Middle frontal gyrus (tissue), 1 donor: ENCODE measurements around the gene SUPT16H.
"Not testable (repeated sequence)": the region's sequence is repeated elsewhere in the genome, so short reads cannot be mapped to it uniquely, and the experiment has no call there.

ENCODE experiments used
- DNase-seq: peaks from one replicate; pipeline ENCODE4 v3.0.0-alpha.2; 2015; ENCODE audit warnings: low spot score; ENCODE audit errors: extremely low spot score

The SUPT16H gene

DNA sequence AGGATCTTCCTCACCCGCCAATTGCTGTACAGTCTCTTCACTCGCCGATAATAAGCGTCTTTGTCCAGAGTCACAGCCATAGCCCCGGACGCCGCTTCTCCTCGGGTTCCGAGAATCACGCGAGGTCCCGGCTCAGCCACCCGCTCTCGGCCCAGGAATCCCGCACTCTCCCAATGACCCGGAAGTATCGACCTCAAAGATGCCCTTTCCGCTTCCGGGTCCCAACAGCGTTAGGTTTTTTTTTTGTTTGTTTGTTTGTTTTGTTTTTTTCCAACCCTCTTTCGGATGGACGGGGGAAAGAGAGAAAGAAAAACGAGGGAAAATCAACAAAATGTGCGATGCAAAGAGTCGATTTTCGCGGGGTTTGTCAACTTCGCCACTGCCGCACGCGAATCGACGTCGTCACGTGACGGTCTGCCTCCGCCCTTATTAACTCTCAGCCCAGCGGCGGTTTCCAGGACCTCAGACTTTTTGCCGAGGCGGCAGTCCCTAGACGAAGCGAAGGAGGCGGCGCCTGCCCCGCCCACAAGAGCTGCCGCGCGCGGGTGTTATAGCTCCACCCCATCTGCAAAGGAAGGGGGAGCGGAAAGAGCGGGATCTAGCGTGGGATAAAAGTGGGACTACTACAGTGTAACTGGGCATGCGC lies at the start of gene SUPT16H:
Gene SUPT16H, minus strand, starts transcription at position 172 of the 646 bp plus-strand sequence. Its CDS starts 92 bp downstream, at position 80.
- peak; percentile 79 for DNase-seq

- DNase-seq, result no peak
Observed at GRCh38 chr14:21431126-21431525, 47.3 kb upstream of the SUPT16H start.

DNA sequence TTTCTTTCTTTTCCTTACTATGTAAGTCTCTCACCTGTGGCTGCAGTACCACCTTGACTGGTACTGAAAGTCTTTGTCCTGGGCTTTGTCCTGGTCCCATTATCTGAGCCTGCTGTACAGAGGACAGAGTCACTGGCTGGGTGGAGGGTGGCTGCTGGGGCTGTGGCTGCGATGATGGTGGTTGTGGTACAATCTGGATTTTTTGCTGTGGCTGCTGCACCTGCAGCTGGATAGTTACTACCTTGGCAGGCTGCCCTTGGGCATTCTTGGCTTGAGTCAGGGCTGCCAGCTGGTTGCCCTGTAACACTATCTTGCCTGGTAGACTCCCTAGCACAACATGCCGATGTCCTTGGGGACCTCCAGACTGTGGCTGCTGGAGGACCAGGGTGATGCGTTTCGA lies 45.1 kb upstream of the SUPT16H start:
- DNase-seq, result no peak

- no peak for DNase-seq
Observed at GRCh38 chr14:21426692-21427091, 42.9 kb upstream of the SUPT16H start.

DNA sequence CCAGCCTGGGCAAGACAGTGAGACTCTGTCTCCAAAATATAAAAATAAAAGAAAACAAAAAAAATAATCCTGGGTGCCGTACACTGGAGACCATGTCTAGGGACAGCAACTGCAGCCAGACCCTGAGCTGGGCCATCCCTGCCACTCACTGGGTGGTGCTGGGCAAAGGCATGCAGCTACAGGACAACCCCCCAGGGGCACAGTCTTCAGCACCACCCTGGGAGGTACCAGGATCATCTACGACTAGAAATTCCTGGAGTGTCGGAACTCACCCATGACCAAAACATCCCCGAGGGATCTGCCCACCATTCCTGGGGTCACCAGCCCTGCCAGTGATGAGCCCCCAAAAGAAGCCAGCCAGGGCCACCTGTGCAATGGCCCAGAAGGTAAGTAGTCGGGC lies 35.7 kb upstream of the SUPT16H start:
- no peak for DNase-seq

DNA sequence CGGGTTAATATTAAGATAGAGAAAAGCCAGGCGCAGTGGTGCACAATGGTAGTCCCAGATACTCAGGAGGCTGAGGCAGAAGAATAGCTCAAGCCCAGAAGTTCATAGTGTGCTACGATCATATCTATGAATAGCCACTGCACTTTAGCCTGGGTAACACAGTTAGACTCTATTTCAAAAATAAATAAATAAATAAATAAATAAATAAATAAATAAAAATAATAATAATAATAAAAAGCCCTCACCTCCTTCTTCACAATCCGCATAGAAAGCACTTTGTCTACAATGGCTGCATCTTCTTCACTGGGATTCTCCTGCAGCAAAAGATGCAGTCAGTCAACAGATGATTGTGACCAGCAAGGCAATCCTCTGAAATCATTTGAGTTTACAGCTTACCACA lies 31.5 kb upstream of the SUPT16H start:
- no peak for DNase-seq

DNA sequence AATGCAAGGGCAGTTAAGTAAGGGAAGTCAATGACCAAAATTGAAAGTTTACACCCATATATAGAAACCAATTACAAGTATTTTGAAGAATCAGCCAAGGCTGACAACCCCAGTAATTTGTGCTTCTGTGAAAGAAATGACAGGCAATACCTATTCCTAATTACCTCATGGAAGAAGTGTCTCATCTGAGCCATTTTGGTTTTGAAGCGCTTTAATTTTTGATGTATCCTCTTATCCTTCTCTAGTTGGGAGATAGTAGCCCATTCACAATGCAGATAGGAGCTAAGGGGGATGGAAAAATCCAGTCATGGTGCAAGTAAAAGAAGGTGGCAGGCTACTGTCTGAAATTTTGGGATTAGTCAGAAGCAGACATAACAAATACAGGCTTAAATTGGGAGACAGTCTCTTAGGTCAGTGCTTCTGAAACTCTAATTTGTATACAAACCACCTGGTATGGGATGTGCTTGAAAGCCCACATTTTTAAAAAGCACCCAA lies 30.4 kb upstream of the SUPT16H start:
- no peak for DNase-seq

GRCh38 chr14:21408147-21408546 lies 24.3 kb upstream of the SUPT16H start:
- DNase-seq, result no peak

DNA sequence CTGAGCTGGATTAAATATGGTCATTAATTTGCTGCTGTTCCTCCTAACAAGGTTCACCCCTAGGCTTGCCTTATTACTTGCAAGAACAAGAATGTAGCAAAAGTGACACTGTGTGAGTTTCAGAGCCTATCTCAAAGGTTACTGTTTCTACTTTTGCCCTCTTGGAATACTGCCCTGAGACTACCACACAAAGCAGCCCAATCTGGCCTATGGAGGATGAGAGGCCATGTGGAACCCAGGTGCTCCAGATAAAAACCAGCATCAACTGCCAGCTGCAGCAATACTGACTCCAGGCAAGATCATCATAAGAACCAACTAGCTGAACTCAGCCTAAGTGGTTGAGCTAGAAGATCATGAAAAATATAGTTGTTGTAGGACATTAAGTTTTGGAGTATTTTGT lies 22.4 kb upstream of the SUPT16H start:
- DNase-seq, result no peak

GRCh38 chr14:21405097-21405496 lies 21.3 kb upstream of the SUPT16H start:
- no peak for DNase-seq

DNA sequence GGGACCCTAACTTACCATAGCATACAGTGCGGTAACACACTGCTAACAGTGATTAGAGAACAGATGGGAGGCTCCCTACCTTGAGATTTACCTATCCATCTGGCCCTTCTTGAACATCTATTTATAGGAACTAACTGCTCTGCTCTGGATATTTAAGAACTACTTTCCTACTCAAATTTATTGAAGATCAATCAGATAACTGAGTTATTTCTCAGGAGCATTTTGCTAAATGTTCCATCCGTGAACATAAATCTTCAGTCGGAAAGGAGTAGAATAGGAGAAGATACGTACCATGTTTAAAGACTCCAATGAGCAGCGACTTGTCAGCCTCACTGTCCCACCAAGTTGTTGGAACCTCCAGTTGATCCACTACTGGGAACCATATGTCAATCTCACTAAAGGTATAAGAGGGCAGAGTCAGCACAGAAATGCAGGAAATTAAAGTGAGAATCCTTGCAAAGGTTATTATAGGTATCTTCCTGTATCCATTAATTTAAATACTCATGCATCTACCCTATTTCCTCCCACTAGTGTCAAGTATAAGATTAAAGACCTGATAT lies 15.6 kb upstream of the SUPT16H start:
- no peak for DNase-seq

DNA sequence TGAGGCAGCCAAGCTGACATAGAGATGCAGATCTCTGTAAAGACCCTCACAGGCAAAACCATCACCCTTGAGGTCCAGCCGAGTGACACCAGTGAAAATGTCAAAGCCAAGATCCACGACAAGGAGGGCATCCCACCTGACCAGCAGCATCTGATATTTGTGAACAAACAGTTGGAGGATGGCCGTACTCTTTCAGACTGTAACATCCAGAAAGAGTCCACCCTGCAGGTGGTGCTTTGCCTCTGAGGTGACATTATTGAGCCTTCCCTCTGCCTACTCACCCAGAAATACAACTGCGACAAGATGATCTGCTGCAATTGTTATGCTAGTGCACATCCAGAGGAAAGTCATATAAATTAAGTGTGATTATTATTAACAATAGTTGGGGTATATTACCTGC lies 15.1 kb upstream of the SUPT16H start:
- no peak for DNase-seq

- DNase-seq, result no peak
Observed at GRCh38 chr14:21395450-21395849, 11.6 kb upstream of the SUPT16H start.

GRCh38 chr14:21385188-21385904 lies 1.5 kb upstream of the SUPT16H start:
- DNase-seq, result no peak

- DNase-seq, result no peak
Observed at GRCh38 chr14:21384494-21384851, 654 bp upstream of the SUPT16H start.

DNA sequence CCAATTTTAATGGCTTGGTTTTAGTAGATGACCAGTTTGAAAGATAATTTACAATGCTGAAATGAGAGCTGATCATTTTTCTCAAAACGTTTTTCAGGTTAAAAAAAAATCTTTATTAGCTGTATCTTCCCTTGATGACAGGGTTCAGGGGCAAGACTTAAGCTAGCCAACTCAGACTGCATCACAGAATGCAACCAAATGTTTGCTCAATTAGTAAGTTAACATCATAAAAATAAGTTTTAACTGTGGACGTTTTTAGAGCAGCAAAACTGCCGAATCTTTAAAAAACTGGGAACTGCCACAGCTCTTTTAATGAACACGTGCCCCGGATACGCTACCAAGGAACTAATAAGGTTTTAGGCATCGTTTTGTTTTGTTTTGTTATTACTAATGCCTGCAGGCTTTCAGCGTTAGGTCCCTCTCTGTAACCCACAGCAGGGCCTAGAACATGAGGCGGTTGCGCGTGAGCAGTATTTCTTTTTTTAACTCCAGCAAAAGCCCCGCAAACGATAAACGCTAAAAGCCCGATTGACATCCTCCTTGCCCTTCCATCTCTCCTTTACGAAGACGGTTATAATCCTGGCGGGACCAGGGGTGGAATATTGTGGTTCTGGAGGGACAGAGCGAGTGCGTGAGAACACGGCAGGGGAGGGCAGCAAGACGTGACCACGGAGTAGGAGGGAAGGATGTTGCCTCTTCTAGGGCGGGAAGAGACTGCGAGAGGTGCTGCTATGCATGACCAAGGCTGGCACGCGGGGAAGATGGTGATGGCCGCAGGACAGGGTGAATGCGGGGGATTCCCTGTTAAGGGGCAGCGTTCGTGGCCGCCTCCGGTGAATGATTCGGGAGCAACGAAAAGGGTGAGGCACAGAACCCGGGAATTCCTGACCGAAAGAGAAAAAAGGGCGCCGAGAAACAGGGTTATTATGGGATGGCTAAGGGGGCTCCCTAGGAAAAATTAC lies 652 bp downstream of the SUPT16H start:
- peak; percentile 4 for DNase-seq

DNA sequence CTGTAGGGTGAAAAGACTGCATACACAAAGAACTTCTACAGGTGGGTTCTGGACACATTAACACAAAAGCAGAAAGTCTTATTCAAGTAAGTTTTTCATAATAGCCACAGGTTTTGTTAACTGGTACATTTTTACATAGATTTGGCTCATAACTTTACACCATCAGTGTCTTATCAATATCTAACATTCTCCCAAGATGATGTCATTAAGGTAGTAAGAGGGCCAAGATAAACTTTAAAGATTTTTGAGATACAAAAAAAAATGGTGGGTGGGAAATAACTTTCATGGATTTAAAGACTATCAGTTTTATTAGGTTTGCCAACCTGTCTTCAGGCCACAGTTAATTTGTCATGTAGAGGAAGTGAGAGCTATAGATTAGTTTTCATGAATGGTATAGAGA lies 1.7 kb downstream of the SUPT16H start:
- no peak for DNase-seq

DNA sequence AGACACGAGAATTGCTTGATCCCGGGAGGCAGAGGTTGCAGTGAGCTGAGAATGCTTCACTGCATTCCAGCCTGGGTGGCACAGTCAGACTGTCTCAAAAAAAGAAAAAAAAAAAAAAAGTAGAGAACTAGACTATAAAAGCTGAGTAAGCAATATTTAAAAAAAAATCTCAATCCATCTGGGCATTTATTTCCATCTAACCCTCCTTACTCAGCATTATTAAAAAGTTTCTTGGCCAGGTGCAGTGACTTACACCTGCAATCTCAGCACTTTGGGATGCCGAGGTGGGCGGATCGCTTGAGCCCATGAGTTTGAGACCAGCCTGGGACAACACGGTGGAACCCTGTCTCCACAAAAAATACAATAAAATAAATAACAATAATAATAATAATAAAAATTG lies 4.5 kb downstream of the SUPT16H start:
- DNase-seq, result no peak

DNA sequence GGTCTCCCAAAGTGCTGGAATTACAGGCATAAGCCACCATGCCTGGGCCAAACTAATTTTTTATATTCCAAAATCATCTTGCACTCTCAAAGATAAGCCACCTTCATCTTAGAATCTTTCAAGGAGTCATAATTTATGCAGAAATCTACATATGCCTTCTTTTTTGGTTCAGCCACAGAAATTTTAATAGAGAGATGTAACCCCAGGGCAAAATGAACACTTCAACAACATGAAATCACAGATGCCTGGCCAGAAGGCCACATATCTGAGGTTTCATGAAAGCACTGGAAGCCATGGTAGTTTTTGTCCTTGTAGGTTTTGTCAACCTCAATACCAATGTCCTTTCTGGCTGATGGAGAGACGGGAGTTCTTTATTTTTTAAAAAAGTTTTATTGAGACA lies 9.8 kb downstream of the SUPT16H start:
- DNase-seq, result no peak

- DNase-seq, result not testable (repeated sequence)
Observed at GRCh38 chr14:21372814-21373213, 11.0 kb downstream of the SUPT16H start.

GRCh38 chr14:21369949-21370679 lies 13.7 kb downstream of the SUPT16H start:
- no peak for DNase-seq
